H9 (cell line): ENCODE results near the gene THSD7A. TPM values are rescaled to one million over a fixed set of nuclear protein-coding genes. Genes with fewer than 3 reads are reported as not detected.

Experiments used
- DNase-seq: peaks from one replicate; pipeline ENCODE4 v3.0.0-alpha.2; 2017
- H2AFZ ChIP-seq: one replicate; pipeline ENCODE4 v1.6.1; 2013; ENCODE audit warnings: mild to moderate bottlenecking, low read length, control low read depth, moderate library complexity
- H2AK5ac ChIP-seq: 2 replicates; pipeline ENCODE4 v1.6.1; 2013; ENCODE audit warnings: low read length, control low read depth, mixed read lengths; ENCODE audit not compliant: insufficient read length
- H2BK120ac ChIP-seq: one replicate; pipeline ENCODE4 v1.6.1; 2013; ENCODE audit warnings: low read depth, mild to moderate bottlenecking, low read length, control low read depth, inconsistent platforms; ENCODE audit not compliant: poor library complexity, severe bottlenecking
- H2BK12ac ChIP-seq: 2 replicates; pipeline ENCODE4 v1.6.1; 2013; ENCODE audit warnings: low read length, control low read depth, mixed read lengths, low read depth; ENCODE audit not compliant: insufficient read length
- H2BK15ac ChIP-seq: 2 replicates; pipeline ENCODE4 v1.6.1; 2013; ENCODE audit warnings: low read depth, low read length, control low read depth
- H2BK20ac ChIP-seq: one replicate; pipeline ENCODE4 v1.6.1; 2013; ENCODE audit warnings: low read depth, mild to moderate bottlenecking, low read length, control low read depth, inconsistent platforms; ENCODE audit not compliant: poor library complexity, severe bottlenecking
- H2BK5ac ChIP-seq: 2 replicates; pipeline ENCODE4 v1.6.1; 2013; ENCODE audit warnings: low read length, control low read depth, mixed read lengths; ENCODE audit not compliant: insufficient read length
- H3K14ac ChIP-seq: 2 replicates; pipeline ENCODE4 v1.6.1; 2013; ENCODE audit warnings: low read length, control low read depth; ENCODE audit not compliant: insufficient read depth
- H3K18ac ChIP-seq: 2 replicates; pipeline ENCODE4 v1.6.1; 2013; ENCODE audit warnings: low read depth, mild to moderate bottlenecking, mixed read lengths, low read length, control low read depth; ENCODE audit not compliant: insufficient read length
- H3K23ac ChIP-seq: 2 replicates; pipeline ENCODE4 v1.6.1; 2013; ENCODE audit warnings: low read length, control low read depth, mixed read lengths, low read depth; ENCODE audit not compliant: insufficient read length
- H3K23me2 ChIP-seq: 2 replicates; pipeline ENCODE4 v1.6.1; 2013; ENCODE audit warnings: low read depth, mild to moderate bottlenecking, mixed read lengths, low read length, control low read depth; ENCODE audit not compliant: insufficient read length, poor library complexity, severe bottlenecking
- H3K27ac ChIP-seq: 2 replicates; pipeline ENCODE4 v1.5.1; 2013; ENCODE audit warnings: low read length, control low read depth, mixed read lengths, low read depth; ENCODE audit not compliant: insufficient read length
- H3K27me3 ChIP-seq: 2 replicates; pipeline ENCODE4 v1.6.1; 2013; ENCODE audit warnings: low read length, control low read depth, inconsistent platforms; ENCODE audit not compliant: insufficient read depth
- H3K4ac ChIP-seq: 2 replicates; pipeline ENCODE4 v1.6.1; 2013; ENCODE audit warnings: low read depth, mild to moderate bottlenecking, control low read depth, inconsistent platforms, low read length, moderate library complexity
- H3K4me1 ChIP-seq: 2 replicates; pipeline ENCODE4 v1.6.1; 2013; ENCODE audit warnings: low read length, control low read depth, inconsistent platforms; ENCODE audit not compliant: insufficient read depth
- H3K4me2 ChIP-seq: 2 replicates; pipeline ENCODE4 v1.6.1; 2013; ENCODE audit warnings: low read length, control low read depth, mixed read lengths; ENCODE audit not compliant: insufficient read length, insufficient read depth
- H3K56ac ChIP-seq: 2 replicates; pipeline ENCODE4 v1.6.1; 2013; ENCODE audit warnings: low read depth, mild to moderate bottlenecking, mixed read lengths, low read length, control low read depth; ENCODE audit not compliant: insufficient read length
- H3K79me1 ChIP-seq: 2 replicates; pipeline ENCODE4 v1.6.1; 2013; ENCODE audit warnings: low read depth, mild to moderate bottlenecking, moderate library complexity, low read length, control low read depth, inconsistent platforms; ENCODE audit not compliant: insufficient read depth, poor library complexity, severe bottlenecking
- H3K79me2 ChIP-seq: 2 replicates; pipeline ENCODE4 v1.6.1; 2013; ENCODE audit warnings: low read length, control low read depth, inconsistent platforms; ENCODE audit not compliant: insufficient read depth
- H3K9ac ChIP-seq: 2 replicates; pipeline ENCODE4 v1.6.1; 2013; ENCODE audit warnings: low read length, control low read depth, mixed read lengths; ENCODE audit not compliant: insufficient read length; ENCODE audit errors: extremely low read depth
- H3K9me3 ChIP-seq: one replicate; pipeline ENCODE4 v1.6.1; 2013; ENCODE audit warnings: low read depth, low read length, inconsistent platforms; ENCODE audit not compliant: control insufficient read depth
- H3T11ph ChIP-seq: one replicate; pipeline ENCODE4 v1.6.1; 2013; ENCODE audit warnings: mild to moderate bottlenecking, low read length, control low read depth, inconsistent platforms
- H4K20me1 ChIP-seq: one replicate; pipeline ENCODE4 v1.6.1; 2013; ENCODE audit not compliant: control insufficient read depth, insufficient read length, insufficient read depth
- H4K5ac ChIP-seq: 2 replicates; pipeline ENCODE4 v1.6.1; 2013; ENCODE audit warnings: low read depth, mild to moderate bottlenecking, mixed read lengths, low read length, control low read depth; ENCODE audit not compliant: insufficient read length
- H4K8ac ChIP-seq: replicated peaks from 2 replicates; pipeline ENCODE4 v1.6.1; 2013; ENCODE audit warnings: low read length, control low read depth, mixed read lengths, low read depth; ENCODE audit not compliant: insufficient read length
- H4K91ac ChIP-seq: 2 replicates; pipeline ENCODE4 v1.6.1; 2013; ENCODE audit warnings: low read depth, mild to moderate bottlenecking, moderate library complexity, mixed read lengths, low read length, control low read depth; ENCODE audit not compliant: insufficient read length
- H3K27ac Mint-ChIP-seq, 3 experiments: 2 replicates in 2 of 3; 3 replicates in 1 of 3; pipeline ENCODE4 v1.8.0; 2020 to 2021; ENCODE audit warnings: mixed read lengths in 3 of 3, mild to moderate bottlenecking in 1 of 3, moderate library complexity in 1 of 3
- H3K27me3 Mint-ChIP-seq: 2 replicates; pipeline ENCODE4 v1.8.0; 2021; ENCODE audit warnings: low read depth, mild to moderate bottlenecking, moderate library complexity, mixed read lengths
- H3K36me3 Mint-ChIP-seq, 3 experiments: 2 replicates in 2 of 3; 3 replicates in 1 of 3; pipeline ENCODE4 v1.8.0; 2020 to 2021; ENCODE audit warnings: low read depth in 3 of 3, mixed read lengths in 3 of 3; ENCODE audit not compliant: insufficient read depth in 1 of 3
- H3K4me1 Mint-ChIP-seq, 2 experiments: 2 replicates each; pipeline ENCODE4 v1.8.0; 2020; ENCODE audit warnings: mixed read lengths in 2 of 2
- H3K4me3 Mint-ChIP-seq, 2 experiments: 2 replicates in 1 of 2; 3 replicates in 1 of 2; pipeline ENCODE4 v1.8.0; 2020 to 2021; ENCODE audit warnings: mild to moderate bottlenecking in 2 of 2, mixed read lengths in 2 of 2, moderate library complexity in 1 of 2
- H3K9me3 Mint-ChIP-seq, 2 experiments: 2 replicates in 1 of 2; 3 replicates in 1 of 2; pipeline ENCODE4 v1.8.0; 2020; ENCODE audit warnings: mild to moderate bottlenecking in 2 of 2, mixed read lengths in 2 of 2, moderate library complexity in 1 of 2
- CTCF ChIP-seq: fragments of 200-600 bp; sonication (generic); conservative IDR thresholded peaks from 3 replicates; pipeline ENCODE4 v1.8.0; 2021; ENCODE audit warnings: antibody characterized with exemption, mild to moderate bottlenecking
- total RNA-seq: library from RNA; stranded (reverse); gene quantifications from 2 replicates; pipeline ENCODE4 v1.2.1, GENCODE V29; 2021

The THSD7A gene
- total RNA-seq, 1 experiment from 2014 or later = 0.42 TPM

GRCh38 chr7:11753433-11753832 lies 78.6 kb downstream of the THSD7A start:
- no peak overlapping the region for H4K8ac ChIP-seq
- H3K9me3 ChIP-seq = no peaks in the 10 kb centered on the region
- no peak overlapping the region for H4K5ac ChIP-seq
- no peak overlapping the region for H3T11ph ChIP-seq
- Mint-ChIP-seq H3K27me3 (no peaks in the 10 kb centered on the region), H3K9me3 (no peaks in the 10 kb centered on the region), H3K4me1 (no peaks in the 10 kb centered on the region), H3K27ac (peak overlapping the region in 1 of 3 experiments; percentile 17; a peak in 2 of 7 replicates), H3K4me3 (no peak overlapping the region), H3K36me3 (no peaks in the 10 kb centered on the region)
- H2BK12ac ChIP-seq = no peak overlapping the region
- H3K23ac ChIP-seq = no peak overlapping the region
- no peak overlapping the region for H2BK20ac ChIP-seq
- H3K4me2 ChIP-seq = no peak overlapping the region
- no peak overlapping the region for H4K91ac ChIP-seq
- H3K9ac ChIP-seq = no peak overlapping the region
- no peak overlapping the region for H2BK15ac ChIP-seq
- H2AK5ac ChIP-seq = no peak overlapping the region
- no peak overlapping the region for H2BK5ac ChIP-seq
- no peak overlapping the region for H2BK120ac ChIP-seq
- no peak overlapping the region for H2AFZ ChIP-seq
- no peaks in the 10 kb centered on the region for H3K4me1 ChIP-seq
- H3K79me1 ChIP-seq = no peaks in the 10 kb centered on the region
- no peak for TF ChIP-seq CTCF
- H3K27me3 ChIP-seq = no peaks in the 10 kb centered on the region
- H4K20me1 ChIP-seq = no peaks in the 10 kb centered on the region
- H3K79me2 ChIP-seq = no peaks in the 10 kb centered on the region
- H3K4ac ChIP-seq = no peak overlapping the region
- no peaks in the 10 kb centered on the region for H3K23me2 ChIP-seq
- no peak overlapping the region for H3K14ac ChIP-seq
- DNase-seq = no peak
- H3K56ac ChIP-seq = no peak overlapping the region
- H3K18ac ChIP-seq = no peak overlapping the region
- no peak overlapping the region for H3K27ac ChIP-seq
